Karpas-422 (cell line): ENCODE results near the gene PCDHA1. TPM values are rescaled to one million over a fixed set of nuclear protein-coding genes. Genes with fewer than 3 reads are reported as not detected.
"Not testable (repeated sequence)": the region's sequence is repeated elsewhere in the genome, so short reads cannot be mapped to it uniquely, and the experiment has no call there.

Experiments
- DNase-seq: peaks from one replicate; pipeline ENCODE4 v3.0.0-alpha.2; 2015
- H2AFZ ChIP-seq: fragments of 200-600 bp; sonication (generic); 2 replicates; pipeline ENCODE4 v1.6.1; 2014; ENCODE audit warnings: antibody characterized with exemption, low read length, mixed read lengths
- H3K27ac ChIP-seq: fragments of 200-600 bp; sonication (generic); 2 replicates; pipeline ENCODE4 v1.5.1; 2014; ENCODE audit warnings: mild to moderate bottlenecking, low read length, moderate library complexity
- H3K27me3 ChIP-seq: fragments of 200-600 bp; sonication (generic); 2 replicates; pipeline ENCODE4 v1.6.1; 2014; ENCODE audit warnings: low read length, mixed read lengths
- H3K36me3 ChIP-seq: fragments of 200-600 bp; sonication (generic); 2 replicates; pipeline ENCODE4 v1.6.1; 2014; ENCODE audit warnings: low read length, mixed read lengths; ENCODE audit not compliant: insufficient read depth
- H3K4me1 ChIP-seq: fragments of 200-600 bp; sonication (generic); 2 replicates; pipeline ENCODE4 v1.6.1; 2014; ENCODE audit warnings: mild to moderate bottlenecking, low read length, mixed read lengths
- H3K4me2 ChIP-seq: fragments of 200-600 bp; sonication (generic); 2 replicates; pipeline ENCODE4 v1.6.1; 2014; ENCODE audit warnings: low read length, low read depth, mild to moderate bottlenecking; ENCODE audit not compliant: poor library complexity, severe bottlenecking
- H3K4me3 ChIP-seq: fragments of 200-600 bp; sonication (generic); 2 replicates; pipeline ENCODE4 v1.5.1; 2014; ENCODE audit warnings: mild to moderate bottlenecking, antibody characterized with exemption, low read length, mixed read lengths
- H3K79me2 ChIP-seq: fragments of 200-600 bp; sonication (generic); 2 replicates; pipeline ENCODE4 v1.6.1; 2014; ENCODE audit warnings: mild to moderate bottlenecking, low read length, mixed read lengths
- H3K9ac ChIP-seq: fragments of 200-600 bp; sonication (generic); 2 replicates; pipeline ENCODE4 v1.6.0; 2014; ENCODE audit warnings: low read length
- H3K9me2 ChIP-seq: fragments of 200-600 bp; sonication (generic), shearing (Covaris generic); replicated peaks from 2 replicates; pipeline ENCODE4 v1.6.0; 2014; ENCODE audit warnings: mild to moderate bottlenecking, low read length, moderate library complexity; ENCODE audit not compliant: insufficient read depth
- H3K9me3 ChIP-seq: fragments of 300-700, 200-600 bp; sonication (generic); 2 replicates; pipeline ENCODE4 v1.6.1; 2014; ENCODE audit warnings: low read length, mixed read lengths
- H4K20me1 ChIP-seq: fragments of 200-600 bp; sonication (generic); 2 replicates; pipeline ENCODE4 v1.6.1; 2014; ENCODE audit warnings: mild to moderate bottlenecking, antibody characterized with exemption, low read length, low read depth; ENCODE audit not compliant: insufficient read depth
- total RNA-seq: library from RNA; depleted of rRNA; stranded (reverse); fragments of >200 nt; shearing (Covaris generic); gene quantifications from 2 replicates; pipeline ENCODE4 v1.2.3, GENCODE V29; 2014; ENCODE audit warnings: low replicate concordance; rRNA removed

Gene PCDHA1
- total RNA-seq = not detected in 2 replicates

DNA sequence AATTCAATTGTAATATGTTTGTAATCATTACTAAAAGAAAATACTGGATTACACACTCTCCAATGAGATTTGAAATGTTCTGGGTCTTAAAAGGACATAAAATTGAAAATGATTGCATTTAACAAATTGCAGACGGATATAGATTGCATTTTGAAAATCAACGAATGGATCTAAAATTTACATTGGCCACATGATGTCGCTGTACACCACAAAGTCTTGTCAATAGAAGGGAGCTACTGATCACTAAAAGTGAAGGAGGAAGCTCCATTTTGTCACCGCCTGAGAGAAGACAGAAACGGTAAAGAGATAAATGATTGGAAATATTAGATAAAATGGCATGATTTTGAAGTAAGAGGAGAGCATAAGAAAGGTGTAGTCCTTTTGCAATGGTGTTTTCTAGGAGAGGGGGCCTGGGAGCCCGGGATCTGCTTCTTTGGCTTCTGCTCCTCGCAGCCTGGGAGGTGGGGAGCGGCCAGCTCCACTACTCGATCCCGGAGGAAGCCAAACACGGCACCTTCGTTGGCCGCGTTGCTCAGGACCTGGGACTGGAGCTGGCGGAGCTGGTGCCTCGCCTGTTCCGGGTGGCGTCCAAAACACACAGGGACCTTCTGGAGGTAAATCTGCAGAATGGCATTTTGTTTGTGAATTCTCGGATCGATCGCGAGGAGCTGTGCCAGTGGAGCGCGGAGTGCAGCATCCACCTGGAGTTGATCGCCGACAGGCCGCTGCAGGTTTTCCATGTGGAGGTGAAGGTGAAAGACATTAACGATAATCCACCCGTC, at the start of gene PCDHA1:
Gene PCDHA1, plus strand, starts transcription at position 236 of the 782 bp plus-strand sequence.
- Histone ChIP-seq H4K20me1 (no peaks in the 10 kb centered on the region), H3K27ac (no peak within 1 kb of the TSS), H3K9ac (no peak within 1 kb of the TSS), H3K4me2 (no peak within 1 kb of the TSS), H3K9me3 (peaks cover 8% of the 10 kb centered on the region), H3K9me2 (no peaks in the 10 kb centered on the region), H3K36me3 (no peaks in the 10 kb centered on the region), H3K4me1 (no peaks in the 10 kb centered on the region), H2AFZ (no peak within 1 kb of the TSS), H3K79me2 (no peaks in the 10 kb centered on the region), H3K4me3 (no peak within 1 kb of the TSS), H3K27me3 (no peaks in the 10 kb centered on the region)
- DNase-seq = peak; percentile 60

DNA sequence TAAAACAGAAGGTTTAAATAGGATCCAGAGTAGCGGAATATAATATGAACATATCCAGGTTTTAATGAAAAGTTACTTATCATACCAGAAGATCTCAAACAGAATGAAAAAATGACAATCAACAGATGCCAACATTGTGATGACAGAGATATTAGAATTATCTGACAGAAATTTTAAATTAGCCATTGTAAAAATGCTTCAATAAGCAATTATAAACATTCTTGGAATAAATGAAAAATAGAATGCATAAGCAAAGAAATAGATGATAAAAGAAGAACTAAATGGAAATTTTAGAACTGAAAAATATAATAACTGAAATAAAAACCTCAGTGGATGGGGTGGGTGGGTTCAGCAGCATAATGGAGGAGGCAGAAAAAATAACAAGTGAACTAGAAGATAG, 48.5 kb upstream of the PCDHA1 start:
- H4K20me1 ChIP-seq = no peaks in the 10 kb centered on the region
- H3K27me3 ChIP-seq = no peaks in the 10 kb centered on the region
- DNase-seq = no peak
- H3K9me3 ChIP-seq = 0 out of 2 replicates have a peak, but pooled peaks cover 3% of the 10 kb centered on the region
- H3K9ac ChIP-seq = no peak overlapping the region
- H3K4me3 ChIP-seq = no peak overlapping the region
- no peaks in the 10 kb centered on the region for H3K9me2 ChIP-seq
- H3K27ac ChIP-seq = no peak overlapping the region
- H3K4me2 ChIP-seq = no peak overlapping the region
- no peaks in the 10 kb centered on the region for H3K79me2 ChIP-seq
- H2AFZ ChIP-seq = no peak overlapping the region
- no peaks in the 10 kb centered on the region for H3K4me1 ChIP-seq
- no peaks in the 10 kb centered on the region for H3K36me3 ChIP-seq

GRCh38 chr5:140741967-140742366, 44.0 kb upstream of the PCDHA1 start:
- H3K36me3 ChIP-seq = no peaks in the 10 kb centered on the region
- H3K79me2 ChIP-seq = no peaks in the 10 kb centered on the region
- no peaks in the 10 kb centered on the region for H3K4me1 ChIP-seq
- H3K4me3 ChIP-seq = no peak overlapping the region
- no peak overlapping the region for H2AFZ ChIP-seq
- DNase-seq = no peak
- H3K4me2 ChIP-seq = no peak overlapping the region
- 0 out of 2 replicates have a peak, but pooled peaks cover 3% of the 10 kb centered on the region for H3K9me3 ChIP-seq
- H3K9me2 ChIP-seq = no peaks in the 10 kb centered on the region
- H3K9ac ChIP-seq = no peak overlapping the region
- no peaks in the 10 kb centered on the region for H3K27me3 ChIP-seq
- H3K27ac ChIP-seq = no peak overlapping the region
- H4K20me1 ChIP-seq = no peaks in the 10 kb centered on the region

- Histone ChIP-seq H3K4me1 (no peaks in the 10 kb centered on the region), H2AFZ (no peak overlapping the region), H3K36me3 (no peaks in the 10 kb centered on the region; the same call in 1 of the 2 replicates), H3K9me2 (no peaks in the 10 kb centered on the region), H3K4me3 (no peak overlapping the region), H3K27ac (no peak overlapping the region), H4K20me1 (no peaks in the 10 kb centered on the region), H3K79me2 (no peaks in the 10 kb centered on the region), H3K9ac (no peak overlapping the region), H3K27me3 (no peaks in the 10 kb centered on the region), H3K9me3 (peaks cover 13% of the 10 kb centered on the region; the same call in 1 of the 2 replicates), H3K4me2 (no peak overlapping the region)
- no peak for DNase-seq
Observed at GRCh38 chr5:140753561-140753960, 32.4 kb upstream of the PCDHA1 start.

DNA sequence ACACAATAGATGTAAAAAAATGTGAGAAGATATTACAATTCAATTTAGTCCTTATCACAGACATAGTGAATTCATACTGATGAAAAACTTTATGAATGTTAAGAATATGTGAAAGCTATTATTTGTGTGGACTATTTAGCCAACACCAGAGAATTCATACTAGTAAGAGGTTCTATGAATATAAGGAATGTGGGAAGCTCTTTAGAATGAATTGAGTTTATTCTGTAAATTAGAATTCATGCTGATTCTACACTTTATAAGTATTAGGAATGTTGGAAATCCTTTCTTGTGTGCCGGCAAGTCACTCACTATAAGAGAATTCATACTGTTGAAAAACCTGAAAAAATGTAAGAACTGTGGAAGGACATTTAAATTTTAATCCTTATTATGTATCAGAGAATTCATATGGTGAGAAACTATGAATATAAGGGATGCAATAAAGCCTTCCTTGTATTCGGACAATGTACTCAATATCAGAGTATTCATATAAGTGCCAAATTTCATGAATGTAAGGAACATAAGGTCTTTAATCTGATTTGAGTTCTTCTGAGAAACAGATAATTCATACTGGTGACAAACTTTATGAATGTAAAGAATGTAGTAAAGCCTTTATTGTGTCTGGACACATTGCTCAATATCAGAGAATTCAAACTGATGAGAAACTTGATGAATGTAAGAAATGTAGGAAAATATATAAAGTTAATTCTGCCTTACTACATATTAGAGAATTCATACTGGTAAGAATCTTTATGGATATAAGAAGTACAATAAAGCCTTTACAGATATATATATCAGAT, 21.6 kb upstream of the PCDHA1 start:
- Histone ChIP-seq H3K36me3 (no peaks in the 10 kb centered on the region), H3K9me3 (peaks cover 59% of the 10 kb centered on the region), H3K27me3 (no peaks in the 10 kb centered on the region), H3K4me1 (no peaks in the 10 kb centered on the region), H2AFZ (no peak overlapping the region), H3K9ac (no peak overlapping the region), H3K27ac (no peak overlapping the region), H4K20me1 (no peaks in the 10 kb centered on the region), H3K9me2 (no peaks in the 10 kb centered on the region), H3K79me2 (no peaks in the 10 kb centered on the region), H3K4me2 (no peak overlapping the region), H3K4me3 (no peak overlapping the region)
- no peak for DNase-seq

DNA sequence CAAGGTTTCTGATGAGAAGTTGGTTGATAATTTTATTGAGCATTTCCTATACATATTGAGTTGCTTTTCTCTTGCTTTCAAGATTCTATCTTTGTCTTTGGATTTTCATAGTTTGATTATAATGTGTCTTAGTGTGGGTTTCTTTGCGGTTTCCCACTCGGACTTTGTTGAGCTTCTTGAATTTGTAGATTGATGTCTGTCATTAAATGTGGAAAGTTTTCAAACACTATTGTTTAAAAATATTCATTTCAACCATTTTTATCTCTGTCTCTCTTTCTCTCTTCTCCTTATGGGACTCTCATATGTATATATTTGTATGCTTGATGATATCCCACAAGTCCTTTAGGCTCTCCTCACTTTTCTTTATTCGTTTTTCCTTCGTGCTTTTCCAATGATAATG, 18.5 kb upstream of the PCDHA1 start:
- H3K4me3 ChIP-seq = no peak overlapping the region
- H3K27me3 ChIP-seq = no peaks in the 10 kb centered on the region
- H3K9me2 ChIP-seq = no peaks in the 10 kb centered on the region
- H2AFZ ChIP-seq = no peak overlapping the region
- H3K36me3 ChIP-seq = no peaks in the 10 kb centered on the region
- no peaks in the 10 kb centered on the region for H4K20me1 ChIP-seq
- H3K9ac ChIP-seq = no peak overlapping the region
- no peak overlapping the region for H3K4me2 ChIP-seq
- H3K79me2 ChIP-seq = no peaks in the 10 kb centered on the region
- H3K4me1 ChIP-seq = no peaks in the 10 kb centered on the region
- no peak overlapping the region for H3K27ac ChIP-seq
- DNase-seq = no peak
- H3K9me3 ChIP-seq = peaks cover 63% of the 10 kb centered on the region

DNA sequence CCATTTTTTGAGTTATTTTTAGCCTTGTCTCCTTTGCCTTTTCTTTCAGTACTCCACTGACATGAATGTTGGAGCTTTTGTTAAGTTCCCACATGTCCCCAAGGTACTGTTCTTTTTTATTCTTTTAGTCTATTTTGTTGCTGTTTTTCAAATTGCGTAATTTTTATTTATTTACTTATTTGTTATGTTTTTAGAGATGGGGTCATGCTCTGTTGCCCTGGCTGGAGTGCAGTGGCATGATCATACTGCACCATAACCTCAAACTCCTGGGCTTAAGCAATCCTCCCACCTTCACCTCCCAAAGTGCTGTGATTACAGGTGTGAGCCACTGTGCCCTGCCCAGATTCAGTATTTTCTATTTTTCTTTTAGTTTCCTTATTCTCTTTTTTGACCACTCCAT, 5.4 kb upstream of the PCDHA1 start:
- no peak overlapping the region for H3K27ac ChIP-seq

DNA sequence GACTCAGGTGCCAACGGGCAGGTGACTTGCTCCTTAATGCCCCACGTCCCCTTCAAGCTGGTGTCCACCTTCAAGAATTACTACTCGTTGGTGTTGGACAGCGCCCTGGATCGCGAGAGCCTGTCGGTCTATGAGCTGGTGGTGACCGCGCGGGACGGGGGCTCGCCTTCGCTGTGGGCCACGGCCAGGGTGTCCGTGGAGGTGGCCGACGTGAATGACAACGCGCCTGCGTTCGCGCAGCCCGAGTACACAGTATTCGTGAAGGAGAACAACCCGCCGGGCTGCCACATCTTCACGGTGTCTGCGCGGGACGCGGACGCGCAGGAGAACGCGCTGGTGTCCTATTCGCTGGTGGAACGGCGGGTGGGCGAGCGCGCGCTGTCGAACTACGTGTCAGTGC, 1.5 kb downstream of the PCDHA1 start:
- not testable (repeated sequence) for H3K4me1 ChIP-seq, H3K27ac ChIP-seq

More for the DNA sequence above, 5.4 kb upstream of the PCDHA1 start:
- Histone ChIP-seq H3K9ac (no peak overlapping the region), H3K79me2 (no peaks in the 10 kb centered on the region), H3K27me3 (no peaks in the 10 kb centered on the region), H4K20me1 (no peaks in the 10 kb centered on the region), H3K36me3 (no peaks in the 10 kb centered on the region), H3K9me2 (no peaks in the 10 kb centered on the region), H2AFZ (no peak overlapping the region), H3K9me3 (peaks cover 11% of the 10 kb centered on the region), H3K4me2 (no peak overlapping the region), H3K4me1 (no peaks in the 10 kb centered on the region), H3K4me3 (no peak overlapping the region)
- DNase-seq = no peak

More for the DNA sequence above, 1.5 kb downstream of the PCDHA1 start:
- not testable (repeated sequence) for H3K9ac ChIP-seq, H3K9me3 ChIP-seq, H4K20me1 ChIP-seq, H3K36me3 ChIP-seq, H3K9me2 ChIP-seq, H3K4me2 ChIP-seq, H3K4me3 ChIP-seq, H3K27me3 ChIP-seq, H2AFZ ChIP-seq, H3K79me2 ChIP-seq, DNase-seq
